H1 (cell line): ENCODE results near the gene OLR1. TPM values are rescaled to one million over a fixed set of nuclear protein-coding genes. Genes with fewer than 3 reads are reported as not detected.

Source experiments
- BACH1 ChIP-seq: IDR thresholded peaks from 2 replicates; pipeline ENCODE4 v1.6.1; 2012; ENCODE audit warnings: low read length, improper control_type of control experiment
- CHD7 ChIP-seq: fragments of 300-600 bp; sonication (generic); IDR thresholded peaks from 2 replicates; pipeline ENCODE4 v1.7.1; 2012; ENCODE audit warnings: low read length, moderate library complexity, mild to moderate bottlenecking, inconsistent platforms; ENCODE audit not compliant: insufficient replicate concordance
- FOSL1 ChIP-seq: IDR thresholded peaks from 2 replicates; pipeline ENCODE4 v1.6.1; 2011; ENCODE audit warnings: mild to moderate bottlenecking, low read depth, low read length, moderate library complexity; ENCODE audit not compliant: insufficient read depth
- GABPA ChIP-seq: IDR thresholded peaks from 2 replicates; pipeline ENCODE4 v1.6.1; 2011; ENCODE audit warnings: mild to moderate bottlenecking, low read length, moderate library complexity, borderline replicate concordance; ENCODE audit not compliant: insufficient read depth
- JUN ChIP-seq: IDR thresholded peaks from 2 replicates; pipeline ENCODE4 v1.6.1; 2011; ENCODE audit warnings: low read depth, mild to moderate bottlenecking, improper control_type of control experiment, low read length
- KDM1A ChIP-seq: fragments of 200-600, 300-600 bp; sonication (generic); IDR thresholded peaks from 2 replicates; pipeline ENCODE4 v1.7.1; 2016; ENCODE audit warnings: mild to moderate bottlenecking, low read length, borderline replicate concordance
- KDM4A ChIP-seq: IDR thresholded peaks from one replicate; pipeline ENCODE4 v1.7.1; 2012; ENCODE audit warnings: low read depth, mild to moderate bottlenecking, moderate library complexity, low read length, inconsistent platforms; ENCODE audit not compliant: severe bottlenecking
- NRF1 ChIP-seq: IDR thresholded peaks from 2 replicates; pipeline ENCODE4 v1.6.1; 2011; ENCODE audit warnings: mild to moderate bottlenecking, low read depth, low read length, improper control_type of control experiment
- POU5F1 ChIP-seq: IDR thresholded peaks from 2 replicates; pipeline ENCODE4 v1.6.1; 2011; ENCODE audit warnings: low read depth, mild to moderate bottlenecking, low read length, moderate library complexity
- TBP ChIP-seq: IDR thresholded peaks from 2 replicates; pipeline ENCODE4 v1.6.1; 2011; ENCODE audit warnings: low read depth, low read length, improper control_type of control experiment
- polyA plus RNA-seq, 7 experiments: library from polyadenylated mRNA; depleted of rRNA in 3 of 7; stranded (reverse) in 5 of 7; unstranded in 2 of 7; fragments of >200 nt in 5 of 7; fragments of 200-250 nt in 2 of 7; gene quantifications; 1 replicate in 5 of 7; 2 replicates in 1 of 7; 4 replicates in 1 of 7; pipeline versions ENCODE4 v1.2.1 to v1.2.3, GENCODE V29; 2011 to 2013; ENCODE audit warnings: missing spikeins in 2 of 7, mixed read lengths in 2 of 7
- total RNA-seq: library from RNA; stranded (reverse); fragmentation: NEBNext Ultra II Directional; extraction: Animal tissue kit (Norgen Biotek cat#: 25700); gene quantifications from 2 replicates; pipeline ENCODE4 v1.2.1, GENCODE V29; 2021

Gene OLR1
- total and polyA plus RNA-seq, 2 of the 8 experiments (the other 6 are each of a cell fraction or from before 2014, with no cell fraction given), result not detected

- no peak for TF ChIP-seq CHD7
- TF ChIP-seq NRF1, result no peak
- no peak for TF ChIP-seq TBP
- TF ChIP-seq FOSL1, result no peak
- TF ChIP-seq KDM4A, result no peak
- TF ChIP-seq BACH1, result no peak
- TF ChIP-seq JUN, result no peak
- no peak for TF ChIP-seq POU5F1
- TF ChIP-seq KDM1A, result no peak
- no peak for TF ChIP-seq GABPA
- TF ChIP-seq, all 59 proteins: peak for 0
Observed at GRCh38 chr12:10196210-10196609, 24.3 kb upstream of the OLR1 start (continued).
